Thyroid gland (tissue), 4 donors: ENCODE results near the gene C17orf75.

Experiments
- CTCF ChIP-seq, 6 experiments: fragments of 200-600 bp in 3 of 6; fragments of 450-650 bp in 3 of 6; sonication (generic) in 3 of 6; IDR thresholded peaks; one replicate each; pipeline ENCODE4 v1.5.1; 2016 to 2019; ENCODE audit warnings: antibody characterized with exemption in 6 of 6, mild to moderate bottlenecking in 2 of 6, inconsistent platforms in 1 of 6, moderate library complexity in 1 of 6
- POLR2A ChIP-seq, 2 donors: fragments of 450-650 bp; IDR thresholded peaks; one replicate each; pipeline ENCODE4 v1.6.1; 2017; ENCODE audit warnings: antibody characterized with exemption in 2 of 2, mild to moderate bottlenecking in 2 of 2, moderate library complexity in 1 of 2

GRCh38 chr17:32285306-32285705, 56.7 kb downstream of the C17orf75 start:
- no peak for TF ChIP-seq CTCF (IDR thresholded peaks at IDR 0.05)
- TF ChIP-seq POLR2A (IDR thresholded peaks at IDR 0.05), result no peak
